ENCODE results near the gene CLSTN2. TPM values are rescaled to one million over a fixed set of nuclear protein-coding genes. Genes with fewer than 3 reads are reported as not detected.

Gene CLSTN2
- total and polyA plus RNA-seq, 4 donors: 0.09 to 2.2 (median 0.55) TPM

DNA sequence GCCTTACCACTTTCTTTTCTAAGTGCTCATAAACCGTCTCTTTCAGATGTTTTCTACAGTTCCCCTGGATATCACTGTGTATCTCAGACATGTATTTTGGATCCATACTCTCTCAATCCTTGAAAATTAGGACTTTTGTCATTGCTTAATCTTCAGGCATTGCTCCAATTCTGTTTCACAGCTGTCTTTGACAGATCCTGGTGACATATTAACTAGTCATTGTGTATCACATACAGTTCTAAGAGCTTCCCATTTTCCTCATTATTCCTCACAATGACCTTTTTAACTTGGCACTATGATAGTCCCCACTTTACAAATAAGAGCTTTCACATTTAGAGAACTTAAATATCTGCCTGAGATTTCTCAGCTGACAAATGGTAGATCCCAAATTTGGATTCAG is 151.7 kb downstream of the CLSTN2 start:
- no peak for DNase-seq (ENCODE audit: low spot score)
- Histone ChIP-seq H3K9me3 (ENCODE audit: control insufficient read depth in 4 of 4, low read length in 3 of 4) (no peaks in the 10 kb centered on the region), H3K27ac (ENCODE audit: low read depth in 1 of 2, low read length in 2 of 2) (no peak overlapping the region), H3K9ac (ENCODE audit: low read depth in 1 of 2, low read length in 2 of 2) (no peak overlapping the region), H3K4me1 (ENCODE audit: control insufficient read depth in 4 of 4, insufficient read depth in 4 of 4, low read length in 3 of 4) (peaks cover 0 to 8% (median 5%) of the 10 kb centered on the region in 4 donors), H3K4me3 (ENCODE audit: low read depth in 1 of 3, low read length in 3 of 3) (no peak overlapping the region), H3K36me3 (ENCODE audit: control insufficient read depth in 4 of 4, insufficient read depth in 3 of 4, low read depth in 1 of 4, low read length in 3 of 4) (no peaks in the 10 kb centered on the region), H3K27me3 (ENCODE audit: control insufficient read depth in 4 of 4, insufficient read depth in 4 of 4, low read length in 3 of 4) (peaks cover 0 to 4% (median 1%) of the 10 kb centered on the region in 4 donors)
- 32% methylated on average over 1 of the region's 1 CpG for WGBS
- TF ChIP-seq, protein P1, sequence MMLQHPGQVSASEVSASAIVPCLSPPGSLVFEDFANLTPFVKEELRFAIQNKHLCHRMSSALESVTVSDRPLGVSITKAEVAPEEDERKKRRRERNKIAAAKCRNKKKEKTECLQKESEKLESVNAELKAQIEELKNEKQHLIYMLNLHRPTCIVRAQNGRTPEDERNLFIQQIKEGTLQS (IDR thresholded peaks at IDR 0.05): no peak
- TF ChIP-seq SP1 (IDR thresholded peaks at IDR 0.05) (peak; percentile 15), NR2F2 (IDR thresholded peaks at IDR 0.05) (no peak), JUND (IDR thresholded peaks at IDR 0.05) (peak in 1 of 2 donors; percentile 34), RXRA (IDR thresholded peaks at IDR 0.05) (peak in 1 of 2 donors; percentile 38), TAF1 (conservative IDR thresholded peaks at IDR 0.05) (no peak), HNF4A (conservative IDR thresholded peaks at IDR 0.05) (peak; percentile 37 to 42), GABPA (IDR thresholded peaks at IDR 0.05 in 1 of 2, conservative IDR thresholded peaks at IDR 0.05 in 1 of 2) (no peak), FOXA1 (IDR thresholded peaks at IDR 0.05) (no peak), EGR1 (IDR thresholded peaks at IDR 0.05; ENCODE audit: low read depth in 2 of 2) (no peak), FOXA2 (IDR thresholded peaks at IDR 0.05) (no peak), HNF4G (IDR thresholded peaks at IDR 0.05) (no peak), YY1 (IDR thresholded peaks at IDR 0.05) (no peak), RAD21 (IDR thresholded peaks at IDR 0.05) (peak in 1 of 2 donors; percentile 8)
- TF ChIP-seq, protein P2, sequence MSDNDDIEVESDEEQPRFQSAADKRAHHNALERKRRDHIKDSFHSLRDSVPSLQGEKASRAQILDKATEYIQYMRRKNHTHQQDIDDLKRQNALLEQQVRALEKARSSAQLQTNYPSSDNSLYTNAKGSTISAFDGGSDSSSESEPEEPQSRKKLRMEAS (IDR thresholded peaks at IDR 0.05): no peak
- TF ChIP-seq, protein P3, sequence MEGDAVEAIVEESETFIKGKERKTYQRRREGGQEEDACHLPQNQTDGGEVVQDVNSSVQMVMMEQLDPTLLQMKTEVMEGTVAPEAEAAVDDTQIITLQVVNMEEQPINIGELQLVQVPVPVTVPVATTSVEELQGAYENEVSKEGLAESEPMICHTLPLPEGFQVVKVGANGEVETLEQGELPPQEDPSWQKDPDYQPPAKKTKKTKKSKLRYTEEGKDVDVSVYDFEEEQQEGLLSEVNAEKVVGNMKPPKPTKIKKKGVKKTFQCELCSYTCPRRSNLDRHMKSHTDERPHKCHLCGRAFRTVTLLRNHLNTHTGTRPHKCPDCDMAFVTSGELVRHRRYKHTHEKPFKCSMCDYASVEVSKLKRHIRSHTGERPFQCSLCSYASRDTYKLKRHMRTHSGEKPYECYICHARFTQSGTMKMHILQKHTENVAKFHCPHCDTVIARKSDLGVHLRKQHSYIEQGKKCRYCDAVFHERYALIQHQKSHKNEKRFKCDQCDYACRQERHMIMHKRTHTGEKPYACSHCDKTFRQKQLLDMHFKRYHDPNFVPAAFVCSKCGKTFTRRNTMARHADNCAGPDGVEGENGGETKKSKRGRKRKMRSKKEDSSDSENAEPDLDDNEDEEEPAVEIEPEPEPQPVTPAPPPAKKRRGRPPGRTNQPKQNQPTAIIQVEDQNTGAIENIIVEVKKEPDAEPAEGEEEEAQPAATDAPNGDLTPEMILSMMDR (IDR thresholded peaks at IDR 0.05; ENCODE audit: low read depth, low read length, missing input control): no peak
- TF ChIP-seq, protein P4, sequence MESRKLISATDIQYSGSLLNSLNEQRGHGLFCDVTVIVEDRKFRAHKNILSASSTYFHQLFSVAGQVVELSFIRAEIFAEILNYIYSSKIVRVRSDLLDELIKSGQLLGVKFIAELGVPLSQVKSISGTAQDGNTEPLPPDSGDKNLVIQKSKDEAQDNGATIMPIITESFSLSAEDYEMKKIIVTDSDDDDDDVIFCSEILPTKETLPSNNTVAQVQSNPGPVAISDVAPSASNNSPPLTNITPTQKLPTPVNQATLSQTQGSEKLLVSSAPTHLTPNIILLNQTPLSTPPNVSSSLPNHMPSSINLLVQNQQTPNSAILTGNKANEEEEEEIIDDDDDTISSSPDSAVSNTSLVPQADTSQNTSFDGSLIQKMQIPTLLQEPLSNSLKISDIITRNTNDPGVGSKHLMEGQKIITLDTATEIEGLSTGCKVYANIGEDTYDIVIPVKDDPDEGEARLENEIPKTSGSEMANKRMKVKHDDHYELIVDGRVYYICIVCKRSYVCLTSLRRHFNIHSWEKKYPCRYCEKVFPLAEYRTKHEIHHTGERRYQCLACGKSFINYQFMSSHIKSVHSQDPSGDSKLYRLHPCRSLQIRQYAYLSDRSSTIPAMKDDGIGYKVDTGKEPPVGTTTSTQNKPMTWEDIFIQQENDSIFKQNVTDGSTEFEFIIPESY (IDR thresholded peaks at IDR 0.05): peak; percentile 21
- TF ChIP-seq, protein P5, sequence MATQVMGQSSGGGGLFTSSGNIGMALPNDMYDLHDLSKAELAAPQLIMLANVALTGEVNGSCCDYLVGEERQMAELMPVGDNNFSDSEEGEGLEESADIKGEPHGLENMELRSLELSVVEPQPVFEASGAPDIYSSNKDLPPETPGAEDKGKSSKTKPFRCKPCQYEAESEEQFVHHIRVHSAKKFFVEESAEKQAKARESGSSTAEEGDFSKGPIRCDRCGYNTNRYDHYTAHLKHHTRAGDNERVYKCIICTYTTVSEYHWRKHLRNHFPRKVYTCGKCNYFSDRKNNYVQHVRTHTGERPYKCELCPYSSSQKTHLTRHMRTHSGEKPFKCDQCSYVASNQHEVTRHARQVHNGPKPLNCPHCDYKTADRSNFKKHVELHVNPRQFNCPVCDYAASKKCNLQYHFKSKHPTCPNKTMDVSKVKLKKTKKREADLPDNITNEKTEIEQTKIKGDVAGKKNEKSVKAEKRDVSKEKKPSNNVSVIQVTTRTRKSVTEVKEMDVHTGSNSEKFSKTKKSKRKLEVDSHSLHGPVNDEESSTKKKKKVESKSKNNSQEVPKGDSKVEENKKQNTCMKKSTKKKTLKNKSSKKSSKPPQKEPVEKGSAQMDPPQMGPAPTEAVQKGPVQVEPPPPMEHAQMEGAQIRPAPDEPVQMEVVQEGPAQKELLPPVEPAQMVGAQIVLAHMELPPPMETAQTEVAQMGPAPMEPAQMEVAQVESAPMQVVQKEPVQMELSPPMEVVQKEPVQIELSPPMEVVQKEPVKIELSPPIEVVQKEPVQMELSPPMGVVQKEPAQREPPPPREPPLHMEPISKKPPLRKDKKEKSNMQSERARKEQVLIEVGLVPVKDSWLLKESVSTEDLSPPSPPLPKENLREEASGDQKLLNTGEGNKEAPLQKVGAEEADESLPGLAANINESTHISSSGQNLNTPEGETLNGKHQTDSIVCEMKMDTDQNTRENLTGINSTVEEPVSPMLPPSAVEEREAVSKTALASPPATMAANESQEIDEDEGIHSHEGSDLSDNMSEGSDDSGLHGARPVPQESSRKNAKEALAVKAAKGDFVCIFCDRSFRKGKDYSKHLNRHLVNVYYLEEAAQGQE (IDR thresholded peaks at IDR 0.05): no peak
